DND-41 (cell line): Measurements from ENCODE around the gene DNAJC16.

Experiments used
- CTCF ChIP-seq: IDR thresholded peaks from 2 replicates; pipeline ENCODE4 v1.5.1; 2012; ENCODE audit warnings: borderline replicate concordance, low read length, moderate library complexity, mild to moderate bottlenecking; ENCODE audit not compliant: poor library complexity, severe bottlenecking; ENCODE audit errors: extremely low read depth
- EZH2 ChIP-seq: IDR thresholded peaks from 3 replicates; pipeline ENCODE4 v1.6.1; 2012; ENCODE audit warnings: borderline replicate concordance, low read depth, mild to moderate bottlenecking, moderate library complexity, low read length, inconsistent platforms; ENCODE audit not compliant: severe bottlenecking

DNA sequence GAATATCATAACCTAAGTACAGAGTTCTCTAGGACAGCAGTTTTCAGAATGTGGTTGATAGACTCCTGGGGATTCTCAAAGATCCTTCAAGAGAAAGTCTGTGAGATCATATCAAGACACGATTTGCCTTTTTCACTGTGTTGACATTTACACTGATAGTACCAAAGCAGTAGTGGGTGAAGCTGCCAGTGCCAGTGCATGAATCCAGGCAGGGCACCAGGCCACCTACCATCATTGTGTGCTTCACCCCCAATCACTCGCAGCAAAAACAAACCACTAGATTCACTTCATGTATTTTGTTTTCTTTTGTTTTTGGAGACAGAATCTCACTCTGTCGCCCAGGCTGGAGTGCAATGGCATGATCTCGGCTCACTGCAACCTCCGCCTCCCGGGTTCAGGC, 23.9 kb downstream of the DNAJC16 start:
- TF ChIP-seq CTCF (no peak), EZH2 (no peak)
